Astrocyte (in vitro differentiated cells and primary cell): ENCODE measurements around the gene OR51G2. TPM values are rescaled to one million over a fixed set of nuclear protein-coding genes. Genes with fewer than 3 reads are reported as not detected.
"Not testable (repeated sequence)": the region's sequence is repeated elsewhere in the genome, so short reads cannot be mapped to it uniquely, and the experiment has no call there.

ENCODE experiments used
- DNase-seq: peaks from one replicate; pipeline ENCODE4 v3.0.0-alpha.2; 2010; ENCODE audit warnings: low read depth
- FAIRE-seq: peaks from 2 replicates; lab custom pipeline; 2011; peaks lifted over from hg19 to GRCh38; lab: Jason Lieb, UNC
- H2AFZ ChIP-seq: 2 replicates; pipeline ENCODE4 v1.6.0; 2012; ENCODE audit warnings: low read depth, low read length, inconsistent platforms
- H3K27ac ChIP-seq: 2 replicates; pipeline ENCODE4 v1.5.1; 2011; ENCODE audit warnings: low read depth, low read length, inconsistent platforms
- H3K27me3 ChIP-seq: 2 replicates; pipeline ENCODE4 v1.6.0; 2011; ENCODE audit warnings: low read length, inconsistent platforms; ENCODE audit not compliant: insufficient read depth
- H3K36me3 ChIP-seq: 2 replicates; pipeline ENCODE4 v1.5.1; 2011; ENCODE audit warnings: low read length, inconsistent platforms; ENCODE audit not compliant: insufficient read depth
- H3K4me1 ChIP-seq: 2 replicates; pipeline ENCODE4 v1.5.1; 2011; ENCODE audit warnings: low read length, inconsistent platforms; ENCODE audit not compliant: insufficient read depth
- H3K4me2 ChIP-seq: 2 replicates; pipeline ENCODE4 v1.6.0; 2012; ENCODE audit warnings: low read length, inconsistent platforms
- H3K4me3 ChIP-seq: 2 replicates; pipeline ENCODE4 v1.5.1; 2011; ENCODE audit warnings: low read depth, mild to moderate bottlenecking, low read length, inconsistent platforms; ENCODE audit not compliant: insufficient read depth
- H3K79me2 ChIP-seq: 2 replicates; pipeline ENCODE4 v1.6.0; 2012; ENCODE audit warnings: mild to moderate bottlenecking, low read length, inconsistent platforms; ENCODE audit not compliant: insufficient read depth
- H3K9ac ChIP-seq: 2 replicates; pipeline ENCODE4 v1.6.0; 2012; ENCODE audit warnings: mild to moderate bottlenecking, low read length, inconsistent platforms
- H3K9me3 ChIP-seq: 2 replicates; pipeline ENCODE4 v1.5.1; 2012; ENCODE audit warnings: low read depth, mild to moderate bottlenecking, low read length, inconsistent platforms; ENCODE audit not compliant: insufficient read depth
- H4K20me1 ChIP-seq: 2 replicates; pipeline ENCODE4 v1.6.0; 2012; ENCODE audit warnings: low read length, inconsistent platforms; ENCODE audit not compliant: insufficient read depth
- H3K27ac Mint-ChIP-seq: one replicate; pipeline ENCODE4 v1.8.0; 2021; ENCODE audit warnings: mild to moderate bottlenecking, mixed read lengths; ENCODE audit not compliant: unreplicated experiment
- H3K27me3 Mint-ChIP-seq: one replicate; pipeline ENCODE4 v1.8.0; 2021; ENCODE audit warnings: low read depth, mixed read lengths; ENCODE audit not compliant: unreplicated experiment
- H3K36me3 Mint-ChIP-seq: one replicate; pipeline ENCODE4 v1.8.0; 2021; ENCODE audit warnings: low read depth, mixed read lengths; ENCODE audit not compliant: unreplicated experiment
- H3K4me1 Mint-ChIP-seq: one replicate; pipeline ENCODE4 v1.8.0; 2021; ENCODE audit warnings: low read depth, mixed read lengths; ENCODE audit not compliant: unreplicated experiment
- H3K4me3 Mint-ChIP-seq: one replicate; pipeline ENCODE4 v1.8.0; 2021; ENCODE audit warnings: mild to moderate bottlenecking, moderate library complexity, mixed read lengths; ENCODE audit not compliant: unreplicated experiment
- H3K9me3 Mint-ChIP-seq: one replicate; pipeline ENCODE4 v1.8.0; 2021; ENCODE audit warnings: mild to moderate bottlenecking, mixed read lengths; ENCODE audit not compliant: unreplicated experiment
- CTCF ChIP-seq: IDR thresholded peaks from 2 replicates; pipeline ENCODE4 v1.5.1; 2011; ENCODE audit warnings: low read depth, mild to moderate bottlenecking, inconsistent platforms, low read length, moderate library complexity; ENCODE audit not compliant: insufficient read depth
- EZH2 ChIP-seq: IDR thresholded peaks from 2 replicates; pipeline ENCODE4 v1.6.1; 2012; ENCODE audit warnings: mild to moderate bottlenecking, low read length, inconsistent platforms; ENCODE audit not compliant: insufficient read depth
- total RNA-seq: library from RNA; stranded (reverse); gene quantifications from 2 replicates; pipeline ENCODE4 v1.2.1, GENCODE V29; 2021

The OR51G2 gene
- total RNA-seq, 1 donor from 2014 or later = not detected

GRCh38 chr11:4957396-4957795 is 38.2 kb upstream of the OR51G2 start:
- no peaks in the 10 kb centered on the region for H3K36me3 Mint-ChIP-seq
- Histone ChIP-seq H2AFZ (no peak overlapping the region), H3K4me1 (no peaks in the 10 kb centered on the region), H3K27ac (no peak overlapping the region), H3K4me3 (no peak overlapping the region), H3K36me3 (no peaks in the 10 kb centered on the region), H3K79me2 (no peaks in the 10 kb centered on the region), H3K9me3 (no peaks in the 10 kb centered on the region), H3K27me3 (no peaks in the 10 kb centered on the region), H3K4me2 (no peak overlapping the region), H3K9ac (no peak overlapping the region), H4K20me1 (no peaks in the 10 kb centered on the region)
- no peaks in the 10 kb centered on the region for H3K27me3 Mint-ChIP-seq
- no peak overlapping the region for H3K4me3 Mint-ChIP-seq
- H3K4me1 Mint-ChIP-seq = no peaks in the 10 kb centered on the region
- no peaks in the 10 kb centered on the region for H3K9me3 Mint-ChIP-seq
- no peak for TF ChIP-seq CTCF
- TF ChIP-seq EZH2 = no peak
- DNase-seq = no peak
- FAIRE-seq = no peak
- no peak overlapping the region for H3K27ac Mint-ChIP-seq

GRCh38 chr11:4955613-4956012 is 36.5 kb upstream of the OR51G2 start, which contains the start of gene OR51A2:
TSS of gene OR51A2 (minus strand) at chr11:4955713. CDS start at chr11:4955713, 0 bp downstream.
- not testable (repeated sequence) for FAIRE-seq, H3K4me3 Mint-ChIP-seq, H4K20me1 ChIP-seq, H3K27me3 Mint-ChIP-seq, H3K36me3 ChIP-seq, H3K36me3 Mint-ChIP-seq, H3K27ac Mint-ChIP-seq, H3K4me2 ChIP-seq, DNase-seq, H2AFZ ChIP-seq, H3K4me1 ChIP-seq, H3K9me3 Mint-ChIP-seq, H3K9ac ChIP-seq, H3K4me1 Mint-ChIP-seq, H3K9me3 ChIP-seq, H3K27ac ChIP-seq, H3K4me3 ChIP-seq, H3K27me3 ChIP-seq, H3K79me2 ChIP-seq

GRCh38 chr11:4947505-4947904 is 28.4 kb upstream of the OR51G2 start, which contains the start of gene OR51A4:
TSS of gene OR51A4 (minus strand) at chr11:4947605. CDS start at chr11:4947100, 505 bp downstream.
- no peaks in the 10 kb centered on the region for H3K27me3 ChIP-seq
- H3K4me3 ChIP-seq = no peak within 1 kb of the TSS
- Mint-ChIP-seq H3K27ac (no peak within 1 kb of the TSS), H3K27me3 (no peaks in the 10 kb centered on the region), H3K4me3 (no peak within 1 kb of the TSS), H3K36me3 (no peaks in the 10 kb centered on the region), H3K9me3 (no peaks in the 10 kb centered on the region), H3K4me1 (no peaks in the 10 kb centered on the region)
- TF ChIP-seq CTCF = no peak
- no peak for TF ChIP-seq EZH2
- H3K36me3 ChIP-seq = no peaks in the 10 kb centered on the region
- no peaks in the 10 kb centered on the region for H3K79me2 ChIP-seq
- H2AFZ ChIP-seq = no peak within 1 kb of the TSS
- no peak within 1 kb of the TSS for H3K4me2 ChIP-seq
- H3K27ac ChIP-seq = no peak within 1 kb of the TSS
- DNase-seq (no peak), FAIRE-seq (no peak)
- no peak within 1 kb of the TSS for H3K9ac ChIP-seq
- H3K4me1 ChIP-seq = no peaks in the 10 kb centered on the region
- no peaks in the 10 kb centered on the region for H3K9me3 ChIP-seq
- no peaks in the 10 kb centered on the region for H4K20me1 ChIP-seq
